ENCODE measurements around the gene FGF2.
A peak's percentile ranks its signal among the peaks of the same experiment; 100 is the strongest.

Gene FGF2

DNA sequence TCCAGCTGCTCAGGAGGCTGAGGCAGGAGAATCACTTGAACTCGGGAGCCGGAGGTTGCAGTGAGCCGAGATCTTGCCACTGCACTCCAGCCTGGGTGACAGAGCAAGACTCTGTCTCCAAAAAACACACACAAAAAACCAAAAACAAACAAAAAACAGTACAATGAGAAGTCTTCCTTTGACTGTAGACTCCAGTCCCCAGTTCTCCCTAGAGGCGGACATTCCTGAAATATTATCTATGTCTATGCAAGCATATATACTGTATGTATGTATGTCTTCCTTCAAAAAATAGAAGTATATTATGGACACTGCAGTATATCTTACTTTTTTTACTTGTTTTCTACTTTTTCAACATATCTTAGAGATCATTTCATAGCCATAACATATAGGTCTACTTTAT lies 10.2 kb upstream of the FGF2 start:
- no peaks in the 10 kb centered on the region for H3K36me3 ChIP-seq (ENCODE audit: control insufficient read depth, insufficient read depth, low read length)
- no peaks in the 10 kb centered on the region for H3K4me1 ChIP-seq (ENCODE audit: control insufficient read depth, insufficient read depth, low read length)
- no peaks in the 10 kb centered on the region for H3K9me3 ChIP-seq (ENCODE audit: control insufficient read depth, insufficient read depth, low read length)
- no peak overlapping the region for H3K4me3 ChIP-seq (ENCODE audit: low read depth, low read length)
- no peaks in the 10 kb centered on the region for H3K27me3 ChIP-seq (ENCODE audit: control insufficient read depth, insufficient read depth, low read length)
- no peak overlapping the region for H3K9ac ChIP-seq (ENCODE audit: low read depth, low read length)

DNA sequence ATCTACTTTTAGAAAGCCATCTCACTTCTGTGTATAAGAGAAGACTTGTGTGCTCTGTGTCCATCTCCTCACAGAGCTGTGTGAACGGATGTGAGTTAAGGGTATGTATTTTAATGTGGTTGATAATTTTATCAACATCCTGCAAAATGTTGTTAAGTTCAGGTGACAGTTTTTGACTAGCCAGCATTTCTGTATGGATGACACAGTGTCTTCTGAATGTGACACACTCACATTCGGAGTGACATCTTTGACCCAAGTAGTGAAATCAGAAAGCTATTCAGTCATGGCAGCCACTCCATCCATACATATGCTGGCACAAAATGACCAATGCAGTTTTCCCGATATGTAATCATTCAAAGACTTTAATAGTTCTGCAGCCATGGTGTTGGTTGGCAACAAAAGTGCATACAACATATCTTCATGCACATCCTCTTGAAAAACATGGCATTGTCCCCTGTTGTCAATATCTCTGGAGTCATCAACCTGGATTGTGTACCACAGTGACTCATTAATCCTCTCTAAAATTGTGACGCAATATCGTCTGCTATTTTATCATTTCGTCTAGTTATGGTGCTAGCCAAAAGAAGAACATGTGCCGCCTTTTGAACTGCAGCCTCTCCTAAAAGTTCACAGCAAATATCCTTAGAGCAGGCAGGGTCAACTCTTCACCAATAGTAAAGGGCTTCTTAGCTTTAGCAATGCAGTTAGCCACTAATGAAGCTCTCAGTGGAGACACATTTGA lies 6.8 kb upstream of the FGF2 start:
- no peak overlapping the region for H3K4me3 ChIP-seq (ENCODE audit: low read depth, low read length)
- H3K9me3 ChIP-seq (ENCODE audit: control insufficient read depth, insufficient read depth, low read length), result no peaks in the 10 kb centered on the region
- no peak overlapping the region for H3K9ac ChIP-seq (ENCODE audit: low read depth, low read length)
- H3K4me1 ChIP-seq (ENCODE audit: control insufficient read depth, insufficient read depth, low read length), result peaks cover 4% of the 10 kb centered on the region
- no peaks in the 10 kb centered on the region for H3K36me3 ChIP-seq (ENCODE audit: control insufficient read depth, insufficient read depth, low read length)
- no peaks in the 10 kb centered on the region for H3K27me3 ChIP-seq (ENCODE audit: control insufficient read depth, insufficient read depth, low read length)

DNA sequence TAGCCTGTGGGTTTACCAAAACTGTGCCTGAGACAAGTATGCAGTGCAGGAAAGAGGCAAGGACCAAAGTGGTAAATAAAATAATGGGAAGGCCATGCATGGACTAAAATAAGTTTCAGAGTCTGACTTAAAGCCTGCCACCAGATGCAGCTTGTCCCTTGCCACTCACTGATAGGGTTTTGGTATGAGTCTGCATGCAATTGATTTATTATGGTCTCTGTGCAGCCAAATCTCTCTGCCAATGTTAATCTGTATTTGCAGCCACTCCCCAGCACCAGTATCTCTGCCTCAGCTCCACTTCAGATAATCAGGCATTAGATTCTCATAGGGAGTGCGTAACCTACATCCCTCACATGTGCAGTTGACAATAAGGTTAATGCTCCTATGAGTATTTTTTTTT lies 5.5 kb upstream of the FGF2 start:
- no peak overlapping the region for H3K9ac ChIP-seq (ENCODE audit: low read depth, low read length)
- H3K27me3 ChIP-seq (ENCODE audit: control insufficient read depth, insufficient read depth, low read length), result no peaks in the 10 kb centered on the region
- H3K4me3 ChIP-seq (ENCODE audit: low read depth, low read length), result no peak overlapping the region
- no peaks in the 10 kb centered on the region for H3K9me3 ChIP-seq (ENCODE audit: control insufficient read depth, insufficient read depth, low read length)
- H3K4me1 ChIP-seq (ENCODE audit: control insufficient read depth, insufficient read depth, low read length), result peaks cover 10% of the 10 kb centered on the region
- H3K36me3 ChIP-seq (ENCODE audit: control insufficient read depth, insufficient read depth, low read length), result no peaks in the 10 kb centered on the region

DNA sequence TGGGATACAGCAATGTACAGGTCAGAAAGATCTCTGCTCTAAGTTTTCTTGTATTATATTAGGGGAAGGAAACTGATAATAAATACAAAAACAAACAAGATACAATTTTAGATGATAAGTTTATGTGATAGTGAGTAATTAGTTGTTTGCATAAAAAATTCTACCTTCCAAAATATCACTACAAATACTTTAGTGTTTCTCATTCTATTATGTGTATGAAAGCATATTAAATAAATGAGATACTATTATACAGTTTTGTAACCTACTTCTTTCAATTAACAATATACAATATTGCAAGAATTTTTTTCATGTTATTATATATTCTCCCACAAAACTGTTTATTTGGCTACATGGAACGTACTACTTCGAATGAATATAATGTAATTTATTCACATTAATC lies 4.2 kb upstream of the FGF2 start:
- Histone ChIP-seq H3K36me3 (ENCODE audit: control insufficient read depth, insufficient read depth, low read length) (no peaks in the 10 kb centered on the region), H3K9ac (ENCODE audit: low read depth, low read length) (no peak overlapping the region), H3K27me3 (ENCODE audit: control insufficient read depth, insufficient read depth, low read length) (no peaks in the 10 kb centered on the region), H3K9me3 (ENCODE audit: control insufficient read depth, insufficient read depth, low read length) (no peaks in the 10 kb centered on the region), H3K4me3 (ENCODE audit: low read depth, low read length) (no peak overlapping the region), H3K4me1 (ENCODE audit: control insufficient read depth, insufficient read depth, low read length) (peaks cover 10% of the 10 kb centered on the region)

DNA sequence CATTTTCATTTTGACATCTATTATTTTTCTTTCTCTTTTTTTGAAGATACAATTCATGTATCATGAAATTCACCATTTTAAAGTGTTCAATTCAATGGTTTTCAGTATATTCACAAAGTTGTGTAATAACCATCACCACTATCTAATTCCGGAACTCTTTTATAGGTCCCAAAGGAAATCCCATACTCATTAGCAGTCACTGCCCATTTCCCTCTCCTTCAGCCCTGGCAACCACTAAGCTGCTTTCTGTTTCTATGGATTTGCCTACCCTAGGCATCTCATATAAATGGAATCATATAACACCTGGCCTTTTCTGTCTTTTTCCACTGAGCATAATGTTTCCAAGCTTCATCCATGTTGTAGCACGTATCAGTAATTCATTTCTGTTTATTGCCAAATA lies 3.2 kb upstream of the FGF2 start:
- H3K36me3 ChIP-seq (ENCODE audit: control insufficient read depth, insufficient read depth, low read length), result no peaks in the 10 kb centered on the region
- H3K4me3 ChIP-seq (ENCODE audit: low read depth, low read length), result no peak overlapping the region
- H3K9ac ChIP-seq (ENCODE audit: low read depth, low read length), result no peak overlapping the region
- peaks cover 10% of the 10 kb centered on the region for H3K4me1 ChIP-seq (ENCODE audit: control insufficient read depth, insufficient read depth, low read length)
- H3K9me3 ChIP-seq (ENCODE audit: control insufficient read depth, insufficient read depth, low read length), result no peaks in the 10 kb centered on the region
- H3K27me3 ChIP-seq (ENCODE audit: control insufficient read depth, insufficient read depth, low read length), result no peaks in the 10 kb centered on the region

DNA sequence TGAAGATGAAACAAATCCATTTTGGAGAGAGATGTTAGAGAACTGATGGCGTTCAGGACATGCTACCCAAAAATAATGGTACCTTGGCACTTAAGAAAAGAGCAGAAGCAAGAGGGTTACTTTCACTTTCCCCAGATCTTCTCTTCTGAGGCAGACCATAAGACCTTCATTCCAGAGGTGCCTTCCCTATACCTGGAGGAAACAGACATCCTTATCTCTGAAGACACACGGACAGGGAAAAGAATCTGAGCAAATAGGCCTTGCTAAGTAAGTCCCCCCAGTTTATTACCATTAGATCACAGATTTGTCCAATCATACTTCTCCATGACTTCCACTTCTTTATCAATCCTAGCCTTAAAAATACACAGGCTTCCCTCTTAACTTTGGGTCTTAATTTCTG lies 2.0 kb upstream of the FGF2 start:
- Histone ChIP-seq H3K36me3 (ENCODE audit: control insufficient read depth, insufficient read depth, low read length) (no peaks in the 10 kb centered on the region), H3K4me3 (ENCODE audit: low read depth, low read length) (no peak overlapping the region), H3K9ac (ENCODE audit: low read depth, low read length) (no peak overlapping the region), H3K9me3 (ENCODE audit: control insufficient read depth, insufficient read depth, low read length) (no peaks in the 10 kb centered on the region), H3K4me1 (ENCODE audit: control insufficient read depth, insufficient read depth, low read length) (peaks cover 10% of the 10 kb centered on the region), H3K27me3 (ENCODE audit: control insufficient read depth, insufficient read depth, low read length) (no peaks in the 10 kb centered on the region)

DNA sequence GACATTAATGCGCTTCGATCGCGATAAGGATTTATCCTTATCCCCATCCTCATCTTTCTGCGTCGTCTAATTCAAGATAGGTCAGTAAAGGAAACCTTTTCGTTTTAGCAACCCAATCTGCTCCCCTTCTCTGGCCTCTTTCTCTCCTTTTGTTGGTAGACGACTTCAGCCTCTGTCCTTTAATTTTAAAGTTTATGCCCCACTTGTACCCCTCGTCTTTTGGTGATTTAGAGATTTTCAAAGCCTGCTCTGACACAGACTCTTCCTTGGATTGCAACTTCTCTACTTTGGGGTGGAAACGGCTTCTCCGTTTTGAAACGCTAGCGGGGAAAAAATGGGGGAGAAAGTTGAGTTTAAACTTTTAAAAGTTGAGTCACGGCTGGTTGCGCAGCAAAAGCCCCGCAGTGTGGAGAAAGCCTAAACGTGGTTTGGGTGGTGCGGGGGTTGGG lies 528 bp upstream of the FGF2 start:
- Histone ChIP-seq H3K27me3 (ENCODE audit: control insufficient read depth, insufficient read depth, low read length) (no peaks in the 10 kb centered on the region), H3K36me3 (ENCODE audit: control insufficient read depth, insufficient read depth, low read length) (no peaks in the 10 kb centered on the region), H3K9ac (ENCODE audit: low read depth, low read length) (peak overlapping the region; percentile 72), H3K4me1 (ENCODE audit: control insufficient read depth, insufficient read depth, low read length) (peaks cover 23% of the 10 kb centered on the region), H3K4me3 (ENCODE audit: low read depth, low read length) (peak overlapping the region; percentile 58), H3K9me3 (ENCODE audit: control insufficient read depth, insufficient read depth, low read length) (no peaks in the 10 kb centered on the region)

DNA sequence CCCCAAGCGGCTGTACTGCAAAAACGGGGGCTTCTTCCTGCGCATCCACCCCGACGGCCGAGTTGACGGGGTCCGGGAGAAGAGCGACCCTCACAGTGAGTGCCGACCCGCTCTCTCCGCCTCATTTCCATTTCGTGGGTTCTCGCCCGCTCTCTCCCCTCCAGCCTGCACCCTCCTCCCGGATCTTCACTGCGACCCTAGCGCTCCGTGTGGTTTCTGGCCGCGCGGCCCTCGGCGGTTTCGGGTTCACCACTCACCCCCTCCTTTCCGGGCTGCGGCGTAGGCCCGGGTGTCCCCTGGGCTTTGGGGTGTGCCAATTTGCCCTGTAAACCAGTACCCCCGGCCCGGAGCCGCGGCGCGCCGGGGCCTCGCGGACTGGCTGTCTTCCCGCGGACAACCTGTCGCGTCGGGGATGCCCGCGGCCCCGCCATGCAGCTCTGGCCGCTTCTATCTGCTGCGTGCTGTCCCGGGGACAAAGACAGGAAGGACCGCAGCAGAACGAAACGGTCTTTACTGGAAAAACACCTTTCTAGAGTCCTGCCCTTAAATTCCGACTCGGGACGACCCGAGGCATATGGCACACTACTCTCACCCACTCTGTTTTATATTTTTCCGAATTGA lies 737 bp downstream of the FGF2 start:
- Histone ChIP-seq H3K36me3 (ENCODE audit: control insufficient read depth, insufficient read depth, low read length) (no peaks in the 10 kb centered on the region), H3K4me3 (ENCODE audit: low read depth, low read length) (peak overlapping the region; percentile 65), H3K9ac (ENCODE audit: low read depth, low read length) (peak overlapping the region; percentile 95), H3K9me3 (ENCODE audit: control insufficient read depth, insufficient read depth, low read length) (no peaks in the 10 kb centered on the region), H3K4me1 (ENCODE audit: control insufficient read depth, insufficient read depth, low read length) (peaks cover 28% of the 10 kb centered on the region), H3K27me3 (ENCODE audit: control insufficient read depth, insufficient read depth, low read length) (no peaks in the 10 kb centered on the region)

DNA sequence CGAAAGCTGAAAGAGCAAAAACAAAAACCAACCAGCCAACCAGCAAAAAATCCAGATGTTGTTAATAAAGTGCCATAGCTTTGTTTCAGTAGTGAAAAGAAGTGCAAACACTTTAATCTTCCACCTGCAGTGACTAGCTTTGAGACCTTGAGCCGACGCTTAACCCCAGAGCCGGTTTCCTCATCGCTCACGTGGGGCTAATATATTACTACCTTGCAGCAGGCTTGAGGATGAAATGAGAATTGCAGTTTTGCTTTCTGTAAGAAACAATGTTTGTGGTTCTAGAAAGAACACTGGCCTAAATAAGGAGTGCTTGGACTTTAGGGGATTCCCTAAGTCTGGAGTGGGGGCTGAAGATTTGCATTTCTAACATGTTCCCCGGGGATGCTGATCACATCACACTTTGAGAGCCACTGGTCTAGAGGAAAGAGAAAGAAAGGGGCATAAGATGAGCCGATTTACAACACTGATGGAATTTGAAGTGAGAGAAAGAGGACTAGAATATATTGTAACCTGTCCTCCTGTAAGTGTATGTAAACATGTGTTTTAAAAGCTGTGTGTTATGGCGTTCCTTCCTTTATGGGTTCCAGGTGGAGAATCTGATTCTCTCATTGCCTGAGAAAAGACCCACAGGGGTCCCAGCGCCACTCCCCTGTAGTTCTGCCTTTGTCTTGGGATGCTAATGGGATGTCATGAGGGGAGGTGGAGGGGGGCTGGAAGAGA lies 1.4 kb downstream of the FGF2 start:
- H3K9me3 ChIP-seq (ENCODE audit: control insufficient read depth, insufficient read depth, low read length), result no peaks in the 10 kb centered on the region
- no peaks in the 10 kb centered on the region for H3K36me3 ChIP-seq (ENCODE audit: control insufficient read depth, insufficient read depth, low read length)
- peak overlapping the region; percentile 95 for H3K9ac ChIP-seq (ENCODE audit: low read depth, low read length)
- peak overlapping the region; percentile 65 for H3K4me3 ChIP-seq (ENCODE audit: low read depth, low read length)
- H3K4me1 ChIP-seq (ENCODE audit: control insufficient read depth, insufficient read depth, low read length), result peaks cover 31% of the 10 kb centered on the region
- no peaks in the 10 kb centered on the region for H3K27me3 ChIP-seq (ENCODE audit: control insufficient read depth, insufficient read depth, low read length)

DNA sequence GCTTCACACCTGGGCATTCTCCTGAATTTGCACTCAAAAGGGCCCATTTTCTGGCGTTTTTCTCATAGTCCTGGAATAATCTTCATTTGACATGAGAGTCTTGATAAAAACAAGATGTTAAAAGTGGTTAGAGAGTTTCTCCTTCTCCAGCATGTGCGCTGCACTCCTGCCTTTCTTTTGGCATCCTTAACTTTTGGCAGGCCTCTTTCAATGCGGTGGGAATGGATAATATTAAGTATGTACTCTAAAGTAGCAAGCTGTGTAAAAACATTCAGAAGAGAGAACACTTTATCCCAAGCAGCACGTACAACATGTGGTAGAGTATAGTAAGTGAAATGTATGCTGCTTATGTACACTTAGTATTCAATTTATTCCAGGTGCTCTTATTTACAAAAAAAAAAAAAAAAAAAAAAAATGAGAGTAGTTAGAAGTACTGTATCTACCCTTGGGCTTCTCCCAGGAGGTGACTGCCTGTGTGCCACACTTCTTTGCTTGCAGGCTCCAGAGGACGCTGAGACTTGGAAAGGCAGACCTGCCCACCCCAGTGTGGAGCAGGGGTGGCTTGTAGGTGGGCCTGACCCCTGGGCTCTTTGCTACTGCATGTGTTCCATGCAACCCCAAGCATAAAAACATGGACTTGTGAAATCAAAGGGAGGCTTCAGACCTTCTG lies 3.9 kb downstream of the FGF2 start:
- Histone ChIP-seq H3K27me3 (ENCODE audit: control insufficient read depth, insufficient read depth, low read length) (no peaks in the 10 kb centered on the region), H3K4me1 (ENCODE audit: control insufficient read depth, insufficient read depth, low read length) (peaks cover 31% of the 10 kb centered on the region), H3K4me3 (ENCODE audit: low read depth, low read length) (peak overlapping the region; percentile 65), H3K9me3 (ENCODE audit: control insufficient read depth, insufficient read depth, low read length) (no peaks in the 10 kb centered on the region), H3K36me3 (ENCODE audit: control insufficient read depth, insufficient read depth, low read length) (no peaks in the 10 kb centered on the region), H3K9ac (ENCODE audit: low read depth, low read length) (peak overlapping the region; percentile 41)

DNA sequence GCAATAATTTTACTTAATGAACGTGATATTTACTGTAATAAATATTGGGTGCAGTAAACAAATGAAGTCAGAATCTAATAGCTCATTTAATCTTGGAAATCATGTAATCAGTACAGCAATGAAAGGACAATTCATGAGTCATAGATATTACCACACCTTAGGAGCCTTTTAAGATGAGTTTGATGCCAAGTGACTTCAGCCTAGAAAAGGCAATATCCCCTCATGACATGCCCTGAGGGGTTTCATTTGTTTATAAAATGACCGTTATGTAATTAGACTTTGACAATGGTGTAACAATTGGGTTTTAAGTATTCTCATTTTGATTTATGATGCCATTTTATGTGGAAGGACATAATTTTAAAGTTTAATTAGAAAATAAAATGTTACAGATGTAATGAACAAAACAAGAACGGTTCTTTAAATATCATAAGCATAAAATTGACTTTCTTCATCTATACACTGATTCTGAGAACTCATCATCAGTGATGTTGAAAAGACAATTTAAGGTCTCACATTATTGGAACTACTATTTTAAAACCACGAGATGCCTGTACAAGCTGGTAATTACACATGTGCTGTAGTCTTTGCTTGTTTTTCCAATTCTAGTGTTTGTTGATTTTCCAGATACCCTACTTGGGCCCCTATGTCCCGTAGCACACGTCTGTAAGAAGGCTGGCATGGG lies 5.0 kb downstream of the FGF2 start:
- Histone ChIP-seq H3K9ac (ENCODE audit: low read depth, low read length) (no peak overlapping the region), H3K4me3 (ENCODE audit: low read depth, low read length) (peak overlapping the region; percentile 14), H3K27me3 (ENCODE audit: control insufficient read depth, insufficient read depth, low read length) (no peaks in the 10 kb centered on the region), H3K9me3 (ENCODE audit: control insufficient read depth, insufficient read depth, low read length) (no peaks in the 10 kb centered on the region), H3K4me1 (ENCODE audit: control insufficient read depth, insufficient read depth, low read length) (peaks cover 33% of the 10 kb centered on the region), H3K36me3 (ENCODE audit: control insufficient read depth, insufficient read depth, low read length) (no peaks in the 10 kb centered on the region)
